Thymus (tissue), 11 donors: ENCODE data around the gene PDK4. TPM values are rescaled to one million over a fixed set of nuclear protein-coding genes. Genes with fewer than 3 reads are reported as not detected.

Experiments
- DNase-seq, 9 donors: peaks; one replicate each; pipeline ENCODE4 v3.0.0-alpha.2; 2013; ENCODE audit warnings: low spot score in 9 of 9, low read depth in 6 of 9, missing footprints in 1 of 9
- H3K27ac ChIP-seq, 2 donors: one replicate each; pipeline ENCODE4 v1.5.1; 2013; ENCODE audit warnings: control low read depth in 1 of 2, low read depth in 1 of 2, low read length in 1 of 2, mild to moderate bottlenecking in 1 of 2, moderate library complexity in 1 of 2
- H3K27me3 ChIP-seq, 2 donors: one replicate each; pipeline ENCODE4 v1.5.1; 2013; ENCODE audit warnings: low read length in 1 of 2; ENCODE audit not compliant: control insufficient read depth in 2 of 2, insufficient read depth in 1 of 2
- H3K36me3 ChIP-seq, 2 donors: one replicate each; pipeline ENCODE4 v1.5.1; 2013; ENCODE audit warnings: low read length in 1 of 2, mild to moderate bottlenecking in 1 of 2, moderate library complexity in 1 of 2; ENCODE audit not compliant: control insufficient read depth in 2 of 2, insufficient read depth in 2 of 2
- H3K4me1 ChIP-seq, 2 donors: one replicate each; pipeline ENCODE4 v1.5.1; 2013; ENCODE audit warnings: low read length in 2 of 2; ENCODE audit not compliant: control insufficient read depth in 2 of 2, insufficient read depth in 2 of 2
- H3K4me3 ChIP-seq, 2 donors: one replicate each; pipeline ENCODE4 v1.5.1; 2013; ENCODE audit warnings: low read length in 2 of 2, control low read depth in 1 of 2, mild to moderate bottlenecking in 1 of 2
- H3K9me3 ChIP-seq, 2 donors: one replicate each; pipeline ENCODE4 v1.5.1; 2013; ENCODE audit warnings: low read length in 1 of 2, mild to moderate bottlenecking in 1 of 2; ENCODE audit not compliant: control insufficient read depth in 2 of 2, insufficient read depth in 1 of 2
- WGBS: extraction: QIAGEN DNeasy Blood & Tissue Kit; methylation state at CpG from one replicate; pipeline ENCODE4 v1.1.7; 2013; 5-methylcytosine and 5-hydroxymethylcytosine counted together
- polyA plus RNA-seq: library from polyadenylated mRNA; stranded (reverse); fragments of 200-250 nt; gene quantifications from one replicate; pipeline ENCODE4 v1.2.3, GENCODE V29; 2013
- total RNA-seq: library from RNA; stranded (reverse); fragments of 120-200 nt; gene quantifications from one replicate; pipeline ENCODE4 v1.2.4, GENCODE V29; 2013
- donor health status: healthy.

PDK4 gene
- total and polyA plus RNA-seq, 2 donors = 4.6 to 153 TPM

DNA sequence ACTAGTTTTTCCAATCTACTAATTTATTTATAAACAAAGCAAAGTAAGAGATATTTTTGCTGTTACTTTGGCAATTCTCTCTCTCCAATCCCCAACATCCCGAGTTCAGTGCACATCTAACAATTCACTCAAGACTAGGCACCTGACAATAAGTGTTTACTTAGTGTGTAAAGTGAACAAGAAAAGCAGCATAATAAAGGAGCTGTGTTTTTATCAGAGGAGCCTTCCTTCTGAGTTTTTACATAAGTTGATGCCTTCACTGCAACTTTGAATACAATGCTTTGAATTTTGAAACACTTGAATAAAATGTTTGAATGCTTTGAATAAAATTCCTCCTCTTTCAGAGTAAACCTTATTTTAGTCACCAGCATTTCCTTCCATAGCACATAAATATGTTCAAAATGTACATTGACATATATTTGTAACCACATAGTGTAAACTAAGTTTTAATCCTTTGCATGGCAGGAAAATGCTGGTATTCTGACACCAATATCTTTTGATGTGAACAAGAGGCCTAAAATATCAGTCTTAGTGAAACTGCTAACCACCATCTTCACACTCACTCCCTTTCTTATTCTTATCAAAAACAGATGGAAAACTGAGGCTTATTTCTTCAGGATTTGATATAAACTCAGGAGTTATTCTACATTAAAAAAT lies 11.4 kb downstream of the PDK4 start:
- no peak overlapping the region for H3K4me3 ChIP-seq
- no peak overlapping the region for H3K27ac ChIP-seq
- 93% methylated on average over 1 of the region's 1 CpG for WGBS
- H3K27me3 ChIP-seq = no peaks in the 10 kb centered on the region
- H3K36me3 ChIP-seq = no peaks in the 10 kb centered on the region
- DNase-seq = no peak
- H3K4me1 ChIP-seq = no peaks in the 10 kb centered on the region
- H3K9me3 ChIP-seq = no peaks in the 10 kb centered on the region

DNA sequence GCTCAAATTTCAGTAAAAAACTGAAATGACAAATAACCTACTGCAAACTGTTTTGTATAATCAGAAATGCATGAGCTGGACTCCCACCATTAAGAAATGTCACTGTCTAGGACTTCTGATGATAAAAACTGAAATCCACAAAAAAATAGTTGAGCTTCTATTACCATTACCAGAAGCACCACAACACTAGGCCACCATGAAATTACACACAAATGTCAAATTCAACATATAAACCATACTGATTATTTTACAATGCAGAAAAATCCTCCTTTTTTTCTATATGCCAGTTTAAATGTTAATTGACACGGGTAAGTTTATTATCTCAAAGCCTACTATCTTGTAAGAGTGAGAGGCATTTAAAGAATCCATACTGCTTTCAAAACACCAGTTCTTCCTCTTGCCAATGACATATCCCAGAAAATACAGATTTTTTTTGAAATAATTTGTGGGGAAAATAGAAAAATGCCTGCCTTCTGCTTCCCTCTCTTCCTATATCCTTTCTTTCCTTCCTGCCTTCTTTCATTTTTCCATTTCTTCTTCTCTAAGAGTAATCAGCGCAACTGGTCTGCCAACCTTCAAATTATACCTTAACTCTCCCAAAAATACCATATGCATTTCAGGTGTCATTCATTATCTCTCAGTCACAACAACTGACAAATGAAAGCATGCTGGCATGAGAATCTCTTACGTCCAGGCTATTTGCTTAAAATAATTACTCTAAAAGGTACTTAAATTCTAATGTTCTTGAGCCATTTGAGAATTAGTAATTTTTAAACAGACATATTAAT lies 12.3 kb downstream of the PDK4 start:
- Histone ChIP-seq H3K36me3 (no peaks in the 10 kb centered on the region), H3K4me1 (no peaks in the 10 kb centered on the region), H3K9me3 (no peaks in the 10 kb centered on the region), H3K27me3 (no peaks in the 10 kb centered on the region), H3K27ac (no peak overlapping the region), H3K4me3 (no peak overlapping the region)
- WGBS = 66% methylated on average over 3 of the region's 3 CpGs
- DNase-seq = no peak

DNA sequence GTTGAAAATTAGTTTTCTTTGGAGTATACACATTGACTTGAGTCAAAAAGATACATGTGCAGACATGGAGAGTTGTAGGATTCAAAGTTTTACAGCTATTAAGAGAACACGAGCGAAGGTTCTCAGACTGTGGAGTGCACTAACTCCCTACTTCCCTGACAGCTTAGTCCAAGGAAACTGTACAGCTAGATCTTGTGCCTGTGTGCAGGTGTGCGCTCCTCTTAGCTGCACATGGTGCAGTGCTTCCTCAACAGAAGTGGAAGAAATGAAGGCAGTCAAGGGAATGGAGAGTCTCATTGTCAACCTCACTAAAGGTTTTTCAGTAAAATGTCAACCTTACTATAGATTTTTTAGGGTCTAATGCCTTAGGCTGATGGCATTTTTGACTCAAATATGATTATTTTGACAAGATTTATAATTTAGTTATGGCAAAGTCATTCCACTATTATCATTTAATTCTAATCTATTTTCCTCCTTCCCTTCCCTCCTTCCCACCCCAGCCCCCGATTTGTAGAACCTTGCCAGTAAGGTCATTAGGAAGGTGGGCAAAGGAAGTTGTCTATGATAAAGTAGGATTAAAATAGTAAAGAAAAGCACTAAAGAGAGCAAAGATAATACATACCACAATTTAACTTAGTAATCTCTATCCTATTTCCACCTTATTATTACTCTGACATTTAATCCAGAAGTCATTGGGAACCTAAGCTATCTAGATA lies 13.6 kb downstream of the PDK4 start:
- Histone ChIP-seq H3K4me3 (no peak overlapping the region), H3K4me1 (no peaks in the 10 kb centered on the region), H3K27me3 (no peaks in the 10 kb centered on the region), H3K27ac (no peak overlapping the region), H3K9me3 (no peaks in the 10 kb centered on the region), H3K36me3 (no peaks in the 10 kb centered on the region)
- no peak for DNase-seq
- WGBS = 94% methylated on average over 4 of the region's 4 CpGs

DNA sequence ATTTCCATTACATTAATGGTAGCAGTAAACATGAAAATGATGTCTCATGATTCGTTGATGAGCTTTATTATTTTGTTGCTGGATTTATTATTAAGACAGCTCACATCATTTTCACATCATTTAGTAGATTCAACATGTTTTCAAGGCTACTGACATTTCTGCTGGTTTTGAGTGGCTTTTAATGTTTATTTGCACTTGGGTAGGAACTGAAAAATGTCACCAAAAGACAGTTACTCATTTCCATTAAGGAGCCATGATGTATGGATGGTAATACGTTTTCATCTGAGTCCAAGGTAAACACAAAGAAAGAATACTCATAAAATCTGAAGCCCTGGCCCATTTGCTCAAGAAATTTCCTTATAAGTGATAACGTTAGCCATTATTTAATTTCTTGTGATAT lies 14.8 kb downstream of the PDK4 start:
- 63% methylated on average over 3 of the region's 3 CpGs for WGBS
- no peak overlapping the region for H3K27ac ChIP-seq

DNA sequence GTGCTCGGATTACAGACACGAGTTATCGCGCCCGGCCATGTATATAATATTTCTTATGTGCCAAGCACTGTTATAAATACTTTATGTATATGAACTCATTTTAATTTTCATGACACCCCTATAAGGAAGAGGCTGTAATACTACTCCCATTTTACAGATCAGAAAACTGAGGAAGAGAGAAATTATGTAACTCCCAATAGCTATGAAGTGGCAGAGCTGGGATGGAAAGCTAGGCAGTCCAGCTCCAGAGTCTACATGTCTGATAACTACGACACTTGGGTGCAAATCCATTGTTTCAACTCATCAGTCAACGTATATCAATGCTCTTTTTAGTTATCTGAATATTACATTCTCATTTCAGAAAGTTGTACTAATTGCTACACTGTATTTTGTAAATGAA lies 17.0 kb downstream of the PDK4 start:
- H3K27ac ChIP-seq = no peak overlapping the region
- peaks cover 0 to 2% of the 10 kb centered on the region in 2 donors for H3K9me3 ChIP-seq
- H3K27me3 ChIP-seq = no peaks in the 10 kb centered on the region
- H3K36me3 ChIP-seq = no peaks in the 10 kb centered on the region
- WGBS = 95% methylated on average over 7 of the region's 7 CpGs
- H3K4me1 ChIP-seq = no peaks in the 10 kb centered on the region
- no peak overlapping the region for H3K4me3 ChIP-seq
- no peak for DNase-seq

More for the DNA sequence above, 14.8 kb downstream of the PDK4 start:
- no peaks in the 10 kb centered on the region for H3K27me3 ChIP-seq
- DNase-seq = no peak
- no peaks in the 10 kb centered on the region for H3K9me3 ChIP-seq
- no peaks in the 10 kb centered on the region for H3K4me1 ChIP-seq
- no peak overlapping the region for H3K4me3 ChIP-seq
- H3K36me3 ChIP-seq = no peaks in the 10 kb centered on the region

DNA sequence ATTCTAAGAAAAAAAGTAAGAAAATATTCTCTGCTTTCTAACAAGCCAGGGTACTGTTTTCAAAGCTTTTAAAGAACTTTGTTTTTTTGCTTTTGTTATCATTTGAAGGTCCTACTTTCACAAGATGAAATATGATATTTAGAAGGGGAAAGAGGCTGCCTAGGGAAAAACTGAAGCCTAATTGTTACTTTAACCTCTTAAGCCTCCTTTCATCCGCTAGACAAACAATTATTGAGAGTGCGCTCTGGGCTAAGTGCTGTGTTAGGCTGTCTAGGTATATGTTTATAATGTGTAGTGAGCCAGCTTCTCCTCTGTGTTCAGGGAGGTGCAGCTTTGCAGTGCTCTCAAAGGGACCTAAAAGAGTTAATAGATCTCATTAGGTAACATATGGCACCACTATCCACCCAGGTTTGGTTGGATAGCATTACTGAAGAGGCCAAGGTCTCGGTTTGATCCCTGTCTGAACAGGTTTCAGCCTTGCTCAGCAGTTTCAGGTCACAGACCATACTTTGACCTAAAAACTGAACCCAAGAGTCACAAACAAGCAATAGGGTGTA lies 17.9 kb downstream of the PDK4 start:
- no peak overlapping the region for H3K4me3 ChIP-seq
- H3K36me3 ChIP-seq = no peaks in the 10 kb centered on the region
- peaks cover 0 to 2% of the 10 kb centered on the region in 2 donors for H3K9me3 ChIP-seq
- no peaks in the 10 kb centered on the region for H3K27me3 ChIP-seq
- no peak for DNase-seq
- H3K4me1 ChIP-seq = no peaks in the 10 kb centered on the region
- H3K27ac ChIP-seq = no peak overlapping the region
- WGBS = 87% methylated on average over 3 of the region's 3 CpGs

DNA sequence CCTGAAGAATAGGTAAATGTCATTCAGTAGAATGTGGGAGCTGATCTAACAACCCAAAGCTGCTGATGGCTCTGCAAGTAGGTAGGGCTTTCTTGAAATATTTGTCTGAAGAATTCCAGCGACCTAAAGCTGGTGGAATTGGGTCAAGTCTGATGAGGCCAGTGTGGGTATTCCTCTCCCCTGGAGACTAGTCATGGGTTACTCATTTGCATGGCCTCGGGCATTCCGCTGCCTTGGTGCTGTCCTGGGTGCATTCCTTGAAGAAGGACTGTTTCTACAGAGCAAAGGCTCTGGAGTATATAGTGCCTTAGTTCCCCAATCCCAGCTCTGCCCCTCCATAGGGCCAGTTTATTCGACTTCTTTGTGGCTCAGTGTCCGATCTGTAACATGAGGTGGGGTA lies 19.2 kb downstream of the PDK4 start:
- Histone ChIP-seq H3K4me1 (no peaks in the 10 kb centered on the region), H3K36me3 (no peaks in the 10 kb centered on the region), H3K27ac (no peak overlapping the region), H3K4me3 (no peak overlapping the region), H3K27me3 (no peaks in the 10 kb centered on the region), H3K9me3 (peaks cover 0 to 2% of the 10 kb centered on the region in 2 donors)
- 89% methylated on average over 5 of the region's 5 CpGs for WGBS
- no peak for DNase-seq

DNA sequence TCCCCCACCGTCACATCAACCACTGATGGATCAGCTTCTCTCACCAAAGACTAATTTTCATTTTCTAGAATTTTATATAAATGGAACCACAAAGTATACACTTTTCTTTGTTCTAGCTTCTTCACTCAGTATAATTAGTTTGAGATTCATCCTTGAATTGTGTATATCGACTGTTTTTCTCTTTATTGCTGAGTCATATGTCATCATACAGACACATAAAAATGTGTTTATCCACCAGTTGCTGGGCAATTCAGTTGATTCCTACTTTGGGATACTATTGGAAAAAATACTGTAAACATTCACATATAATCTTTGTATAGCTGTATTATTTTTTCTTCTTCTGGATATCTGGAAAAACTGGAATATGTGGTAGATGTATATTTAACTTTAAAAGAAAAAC lies 26.6 kb downstream of the PDK4 start:
- Histone ChIP-seq H3K4me1 (no peaks in the 10 kb centered on the region), H3K27ac (no peak overlapping the region), H3K36me3 (no peaks in the 10 kb centered on the region), H3K9me3 (peaks cover 0 to 2% of the 10 kb centered on the region in 2 donors), H3K27me3 (no peaks in the 10 kb centered on the region), H3K4me3 (no peak overlapping the region)
- 94% methylated on average over 2 of the region's 2 CpGs for WGBS
- no peak for DNase-seq

GRCh38 chr7:95560674-95561073 lies 35.6 kb downstream of the PDK4 start:
- Histone ChIP-seq H3K27ac (no peak overlapping the region), H3K9me3 (no peaks in the 10 kb centered on the region), H3K27me3 (no peaks in the 10 kb centered on the region), H3K4me1 (no peaks in the 10 kb centered on the region), H3K4me3 (no peak overlapping the region), H3K36me3 (no peaks in the 10 kb centered on the region)
- no peak for DNase-seq
- 95% methylated on average over 2 of the region's 2 CpGs for WGBS
